Fibroblast of mammary gland (primary cell): ENCODE data around the gene BORCS5.
"Not testable (repeated sequence)": the region's sequence is repeated elsewhere in the genome, so short reads cannot be mapped to it uniquely, and the experiment has no call there.

ENCODE experiments used
- DNase-seq: peaks from one replicate; pipeline ENCODE4 v3.0.0-alpha.2; 2010; ENCODE audit warnings: low read depth
- H3K4me3 ChIP-seq: 2 replicates; pipeline ENCODE4 v1.5.1; 2011; ENCODE audit warnings: low read depth, mild to moderate bottlenecking, low read length, moderate library complexity; ENCODE audit not compliant: control insufficient read depth
- CTCF ChIP-seq: conservative IDR thresholded peaks from 2 replicates; pipeline ENCODE4 v1.5.1; 2011; ENCODE audit warnings: low read depth, low read length, inconsistent platforms; ENCODE audit not compliant: control insufficient read depth, insufficient read depth

BORCS5 gene

GRCh38 chr12:12501121-12501520, 144.2 kb downstream of the BORCS5 start:
- TF ChIP-seq CTCF, result no peak
- no peak for DNase-seq
- no peak overlapping the region for H3K4me3 ChIP-seq

- DNase-seq, H3K4me3 ChIP-seq: not testable (repeated sequence)
Observed at GRCh38 chr12:12502130-12502814, 145.4 kb downstream of the BORCS5 start.

DNA sequence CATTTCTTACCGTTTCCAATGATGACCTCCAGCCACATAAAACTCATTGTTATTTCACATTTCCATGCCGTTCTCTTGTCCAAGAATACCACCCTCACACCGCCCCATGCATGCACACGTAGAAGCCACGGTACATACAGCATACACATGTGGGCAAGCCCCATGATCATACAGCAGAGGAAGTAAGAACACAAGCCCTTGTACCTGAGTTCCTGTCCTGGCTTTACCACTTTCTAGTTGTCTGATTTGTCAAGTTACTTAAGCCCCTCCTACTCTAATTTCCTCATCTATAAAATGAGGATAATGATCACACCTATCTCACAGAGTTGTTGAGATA, 145.9 kb downstream of the BORCS5 start:
- no peak for TF ChIP-seq CTCF
- DNase-seq, result no peak
- no peak overlapping the region for H3K4me3 ChIP-seq

- H3K4me3 ChIP-seq, result no peak overlapping the region
- no peak for TF ChIP-seq CTCF
- no peak for DNase-seq
Observed at GRCh38 chr12:12503384-12504078, 146.7 kb downstream of the BORCS5 start.

DNA sequence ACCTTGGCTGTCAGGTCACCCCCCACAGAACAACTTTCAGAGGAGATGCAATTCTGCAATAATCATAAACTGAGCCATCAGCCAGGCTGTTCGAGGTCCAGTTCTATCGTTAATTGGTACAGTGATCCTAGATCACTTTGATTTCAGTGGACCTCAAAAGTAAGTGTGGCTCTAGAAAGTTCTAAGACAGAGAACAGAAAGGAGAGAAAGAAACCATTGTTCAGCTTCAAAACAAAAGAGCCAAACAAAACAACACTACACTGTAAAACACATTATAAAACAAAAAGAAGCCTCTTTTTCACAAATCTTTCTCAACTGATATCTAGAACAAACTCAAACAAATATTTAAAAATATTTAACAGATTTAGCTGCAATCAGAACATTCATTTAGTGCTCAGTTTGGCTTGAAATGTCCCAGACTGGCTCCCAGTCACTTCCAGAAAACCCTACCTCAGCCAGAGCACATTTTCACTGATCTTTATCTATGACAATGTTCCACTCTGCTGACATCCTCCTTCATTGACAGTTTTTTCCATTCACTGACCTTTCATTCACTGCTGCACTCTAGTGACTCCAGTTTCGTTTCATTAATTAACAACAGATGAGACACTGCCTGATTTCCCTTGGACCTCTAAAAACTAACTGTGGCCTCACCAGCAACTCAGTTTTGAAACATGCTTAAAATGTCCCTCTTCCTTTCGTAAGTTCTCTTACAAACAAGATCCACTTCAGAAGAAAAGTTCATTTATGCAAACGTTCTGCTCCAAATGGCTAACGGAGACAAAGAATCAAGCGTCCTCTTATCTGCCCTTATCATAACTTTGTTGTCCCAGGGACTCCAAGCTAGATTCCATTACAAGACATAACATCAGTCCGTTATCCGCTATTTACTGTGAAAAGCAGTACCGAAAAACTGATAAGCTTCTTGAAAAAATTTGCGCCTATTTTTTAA, 148.9 kb downstream of the BORCS5 start:
- peak; percentile 86 for DNase-seq
- no peak overlapping the region for H3K4me3 ChIP-seq
- no peak for TF ChIP-seq CTCF

DNA sequence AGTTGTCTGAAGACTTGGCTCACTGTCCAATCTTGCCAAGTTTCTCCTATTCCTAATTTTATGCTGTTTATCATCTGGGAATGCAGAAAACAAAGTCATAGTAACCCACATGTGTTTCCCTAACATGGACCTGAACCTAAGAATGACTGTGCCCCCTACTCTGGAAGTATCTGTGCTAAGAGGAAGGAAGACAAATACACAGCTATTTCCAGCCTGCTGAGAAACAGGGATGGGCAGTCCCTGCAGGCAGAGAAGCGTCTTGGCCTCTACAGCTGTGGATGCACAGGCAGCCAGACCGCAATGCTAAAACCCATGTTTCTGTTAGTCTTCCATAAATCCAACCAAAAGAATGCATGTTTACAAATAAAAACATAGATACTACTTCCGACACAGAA, 149.6 kb downstream of the BORCS5 start:
- DNase-seq, result peak; percentile 67
- TF ChIP-seq CTCF, result no peak
- H3K4me3 ChIP-seq, result no peak overlapping the region

GRCh38 chr12:12507121-12507520, 150.2 kb downstream of the BORCS5 start:
- no peak for TF ChIP-seq CTCF
- DNase-seq, result no peak
- no peak overlapping the region for H3K4me3 ChIP-seq
